ENCODE results near the gene PRKCE. TPM values are rescaled to one million over a fixed set of nuclear protein-coding genes. Genes with fewer than 3 reads are reported as not detected.

PRKCE gene
- total RNA-seq, 2 donors from 2014 or later, result 7.2 to 25.4 TPM

DNA sequence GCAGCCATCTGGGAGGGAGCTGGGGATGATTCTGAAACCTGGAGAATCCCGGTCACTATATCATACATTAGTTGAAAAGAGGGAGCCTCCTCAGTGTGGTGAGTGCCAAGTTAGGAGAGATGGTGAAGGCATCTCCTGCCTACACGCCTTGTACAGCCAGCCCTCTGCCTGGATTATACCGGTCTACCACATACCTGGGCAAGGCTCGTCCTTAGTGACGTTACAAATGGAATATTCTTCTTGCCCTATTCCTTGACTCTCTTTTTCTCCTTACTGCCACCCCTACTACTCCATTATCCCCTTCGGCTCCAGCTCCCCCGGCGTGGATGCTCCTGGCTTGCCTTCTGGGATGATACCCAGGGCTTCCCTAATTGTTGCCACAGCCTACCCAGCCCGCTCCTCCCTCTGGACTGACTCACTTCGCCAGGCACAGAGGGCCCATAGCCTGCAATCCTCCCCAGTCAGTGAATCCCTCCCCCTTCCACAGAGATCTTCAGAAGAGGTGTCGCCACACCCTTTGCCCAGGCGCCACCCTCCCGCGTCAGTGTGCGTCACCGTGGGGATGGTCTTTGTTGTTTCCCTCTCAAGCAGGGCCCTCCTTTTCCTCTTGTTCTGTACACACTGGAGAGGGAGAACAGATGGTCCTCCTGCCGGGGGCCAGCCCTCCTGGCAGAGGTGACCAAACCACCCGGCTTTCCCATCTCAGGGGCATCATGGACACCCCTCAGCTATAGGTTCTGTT is 530.5 kb downstream of the PRKCE start:
- TF ChIP-seq POLR2A (IDR thresholded peaks at IDR 0.05) (no peak), POLR2AphosphoS5 (IDR thresholded peaks at IDR 0.05) (no peak), CTCF (IDR thresholded peaks at IDR 0.05) (no peak)
- no peak for DNase-seq (ENCODE audit: low spot score)
- 90% methylated on average over 18 of the region's 18 CpGs for WGBS
- Histone ChIP-seq H3K27ac (no peak overlapping the region), H3K36me3 (no peaks in the 10 kb centered on the region), H3K9me3 (no peaks in the 10 kb centered on the region), H3K27me3 (replicated peaks; ENCODE audit: insufficient read depth) (no peaks in the 10 kb centered on the region), H3K4me1 (replicated peaks) (no peaks in the 10 kb centered on the region), H3K4me3 (no peak overlapping the region)
- intact Hi-C loops (cut with DNase I), result no loop called here

DNA sequence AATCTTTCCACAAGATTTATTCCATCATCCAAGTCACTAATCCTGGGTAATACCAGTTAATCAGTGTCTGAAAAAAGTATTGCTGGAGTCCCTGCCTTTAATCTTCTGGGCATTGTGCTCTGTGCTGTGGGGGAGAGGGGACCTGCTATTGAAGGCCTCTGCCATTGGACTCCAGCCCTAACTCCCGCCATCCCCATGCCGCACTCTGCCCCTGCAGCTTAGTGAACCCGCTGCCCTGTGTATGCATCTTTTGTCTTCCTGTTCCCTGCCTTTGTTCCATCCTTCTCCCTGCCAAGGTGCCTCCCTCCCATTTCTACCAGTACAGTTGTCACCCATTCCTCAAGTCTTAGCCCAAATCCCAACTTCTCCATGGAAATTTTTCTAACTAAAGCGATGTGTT is 532.0 kb downstream of the PRKCE start:
- no peak overlapping the region for H3K27ac ChIP-seq
- no peaks in the 10 kb centered on the region for H3K27me3 ChIP-seq (replicated peaks; ENCODE audit: insufficient read depth)
- H3K36me3 ChIP-seq, result no peaks in the 10 kb centered on the region
- DNase-seq (ENCODE audit: low spot score), result no peak
- intact Hi-C loops (cut with DNase I), result no loop called here
- no peaks in the 10 kb centered on the region for H3K4me1 ChIP-seq (replicated peaks)
- TF ChIP-seq CTCF (IDR thresholded peaks at IDR 0.05) (no peak), POLR2AphosphoS5 (IDR thresholded peaks at IDR 0.05) (no peak), POLR2A (IDR thresholded peaks at IDR 0.05) (no peak)
- 99% methylated on average over 4 of the region's 4 CpGs for WGBS
- H3K4me3 ChIP-seq, result no peak overlapping the region
- H3K9me3 ChIP-seq, result no peaks in the 10 kb centered on the region

DNA sequence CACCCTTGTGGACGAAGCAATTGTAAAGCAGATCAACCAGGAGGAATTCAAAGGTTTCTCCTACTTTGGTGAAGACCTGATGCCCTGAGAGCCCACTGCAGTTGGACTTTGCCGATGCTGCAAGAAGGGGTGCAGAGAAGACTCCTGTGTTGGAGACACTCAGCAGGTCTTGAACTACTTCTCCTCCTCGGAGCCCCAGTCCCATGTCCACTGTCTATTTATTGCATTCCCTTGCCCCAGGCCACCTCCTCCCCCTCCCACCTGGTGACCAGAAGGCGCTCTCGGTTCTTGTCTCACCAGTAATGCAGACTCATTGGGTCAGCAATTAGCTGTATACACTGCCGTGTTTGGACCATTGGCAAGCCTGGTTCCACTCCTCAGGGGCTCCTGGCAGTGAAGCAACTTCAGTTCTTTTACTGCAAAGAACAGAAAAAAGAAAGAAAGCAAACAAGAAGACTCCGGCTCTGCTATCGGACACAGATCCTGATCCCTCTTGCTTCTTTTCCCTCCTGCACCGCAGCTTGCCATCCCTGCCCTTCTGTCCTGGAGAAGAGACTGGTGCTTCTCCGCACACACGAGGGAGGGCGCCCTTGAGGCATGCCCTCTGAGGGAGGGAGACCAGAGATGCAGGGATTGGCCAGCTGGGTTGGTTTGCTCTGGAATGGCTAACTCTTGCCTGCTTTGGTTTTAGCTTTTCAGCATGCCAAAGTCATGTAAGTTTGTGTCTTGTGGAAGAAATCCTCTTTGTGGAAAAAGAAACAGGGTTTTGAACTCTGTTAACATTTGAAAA is 533.5 kb downstream of the PRKCE start:
- no peaks in the 10 kb centered on the region for H3K27me3 ChIP-seq (replicated peaks; ENCODE audit: insufficient read depth)
- WGBS, result 85% methylated on average over 12 of the region's 12 CpGs
- no peak overlapping the region for H3K4me3 ChIP-seq
- no peak for DNase-seq (ENCODE audit: low spot score)
- H3K36me3 ChIP-seq, result no peaks in the 10 kb centered on the region
- H3K27ac ChIP-seq, result no peak overlapping the region
- no peaks in the 10 kb centered on the region for H3K4me1 ChIP-seq (replicated peaks)
- H3K9me3 ChIP-seq, result no peaks in the 10 kb centered on the region
- intact Hi-C loops (cut with DNase I), result no loop called here
- TF ChIP-seq POLR2AphosphoS5 (IDR thresholded peaks at IDR 0.05) (no peak), CTCF (IDR thresholded peaks at IDR 0.05) (no peak), POLR2A (IDR thresholded peaks at IDR 0.05) (no peak)

DNA sequence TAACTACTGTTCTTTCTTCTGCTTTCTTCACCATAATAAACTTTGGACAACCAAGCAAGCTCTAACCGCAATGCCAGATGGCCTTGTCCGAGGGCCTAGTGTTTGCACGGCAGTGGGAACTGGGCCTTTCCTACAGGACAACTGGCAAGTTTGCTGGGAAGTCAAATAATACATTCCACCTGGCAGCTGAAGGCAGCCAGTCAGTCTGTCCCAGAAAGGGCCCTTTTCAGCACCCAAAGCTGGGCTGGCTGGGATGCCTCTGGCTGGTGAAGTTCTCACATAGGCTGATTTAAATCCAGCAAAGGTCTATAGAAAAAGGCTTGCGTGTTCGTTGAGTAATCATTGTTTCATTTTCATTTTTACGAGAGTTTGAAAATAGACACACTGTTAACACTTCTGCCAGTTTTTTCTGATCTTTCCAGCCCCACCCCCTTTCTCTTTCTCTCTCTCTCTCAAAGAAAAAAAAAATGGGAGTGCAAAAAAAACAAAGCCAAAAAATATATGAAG is 535.7 kb downstream of the PRKCE start:
- WGBS, result 5% methylated on average over 6 of the region's 6 CpGs
- intact Hi-C loops (cut with DNase I), result no loop called here
- H3K4me3 ChIP-seq, result no peak overlapping the region
- DNase-seq (ENCODE audit: low spot score), result peak; percentile 45
- TF ChIP-seq CTCF (IDR thresholded peaks at IDR 0.05), result no peak
- TF ChIP-seq POLR2AphosphoS5 (IDR thresholded peaks at IDR 0.05), result peak; percentile 64
- no peak for TF ChIP-seq POLR2A (IDR thresholded peaks at IDR 0.05)
- H3K27me3 ChIP-seq (replicated peaks; ENCODE audit: insufficient read depth), result no peaks in the 10 kb centered on the region
- peak overlapping the region; percentile 61 to 69 for H3K27ac ChIP-seq
- H3K36me3 ChIP-seq, result no peaks in the 10 kb centered on the region
- H3K9me3 ChIP-seq, result no peaks in the 10 kb centered on the region
- no peaks in the 10 kb centered on the region for H3K4me1 ChIP-seq (replicated peaks)
